Neural cell (in vitro differentiated cells): Measurements from ENCODE around the gene ZCCHC10.

Experiments
- CTCF ChIP-seq: fragments of 450-650 bp; IDR thresholded peaks from 2 replicates; pipeline ENCODE4 v1.5.1; 2014; ENCODE audit warnings: antibody characterized with exemption, mild to moderate bottlenecking, moderate library complexity; ENCODE audit not compliant: poor library complexity, severe bottlenecking
- REST ChIP-seq: IDR thresholded peaks from 2 replicates; pipeline ENCODE4 v1.6.1; 2012; ENCODE audit warnings: borderline replicate concordance
- TAF1 ChIP-seq: IDR thresholded peaks from 2 replicates; pipeline ENCODE4 v1.6.1; 2012; ENCODE audit warnings: low read depth

- TF ChIP-seq CTCF (no peak), REST (no peak), TAF1 (no peak)
These were observed 30.5 kb upstream of the ZCCHC10 start for GRCh38 chr5:133056891-133057290.
